Colonic mucosa (tissue), 4 donors: Measurements from ENCODE around the gene DAZAP1. TPM values are rescaled to one million over a fixed set of nuclear protein-coding genes. Genes with fewer than 3 reads are reported as not detected.

Experiments
- DNase-seq: peaks from one replicate; pipeline ENCODE4 v3.0.0-alpha.2; 2020
- H3K27ac ChIP-seq: fragments of 200-600 bp; one replicate; pipeline ENCODE4 v1.8.0; 2021
- H3K27me3 ChIP-seq: fragments of 200-600 bp; one replicate; pipeline ENCODE4 v1.8.0; 2021
- H3K36me3 ChIP-seq: fragments of 200-600 bp; one replicate; pipeline ENCODE4 v1.8.0; 2021
- H3K4me1 ChIP-seq: fragments of 200-600 bp; one replicate; pipeline ENCODE4 v1.8.0; 2021; ENCODE audit warnings: mild to moderate bottlenecking
- H3K4me3 ChIP-seq: fragments of 200-600 bp; one replicate; pipeline ENCODE4 v1.8.0; 2021
- H3K9ac ChIP-seq, 2 donors: one replicate each; pipeline ENCODE4 v1.7.0; 2013; ENCODE audit warnings: control low read depth in 2 of 2, low read depth in 2 of 2, low read length in 2 of 2
- H3K9me3 ChIP-seq: fragments of 200-600 bp; one replicate; pipeline ENCODE4 v1.8.0; 2021
- intact Hi-C: fragments of 100-400 bp; cut with DNase I; formaldehyde crosslinking; loops from one replicate; pipeline ENCODE4 v1.14.1; 2022
- total RNA-seq, 2 donors: library from RNA; stranded (reverse); fragmentation: NEBNext Ultra II Directional in 1 of 2; extraction: Animal tissue kit (Norgen Biotek cat#: 25700) in 1 of 2; gene quantifications; one replicate each; pipeline ENCODE4 v1.2.1, GENCODE V29; 2021
- TF ChIP-seq, protein P1 (sequence below): fragments of 200-600 bp; IDR thresholded peaks from one replicate; pipeline ENCODE4 v1.8.0; 2022; ENCODE audit warnings: antibody characterized with exemption, mild to moderate bottlenecking
- donor health status: healthy.
- donor health status: DM: no; HTN: no; CAD: no.
- donor health status: DM: no; HTN: no; CAD: no.

The DAZAP1 gene
- total RNA-seq, 2 donors from 2014 or later, result 92.9 to 210 TPM

DNA sequence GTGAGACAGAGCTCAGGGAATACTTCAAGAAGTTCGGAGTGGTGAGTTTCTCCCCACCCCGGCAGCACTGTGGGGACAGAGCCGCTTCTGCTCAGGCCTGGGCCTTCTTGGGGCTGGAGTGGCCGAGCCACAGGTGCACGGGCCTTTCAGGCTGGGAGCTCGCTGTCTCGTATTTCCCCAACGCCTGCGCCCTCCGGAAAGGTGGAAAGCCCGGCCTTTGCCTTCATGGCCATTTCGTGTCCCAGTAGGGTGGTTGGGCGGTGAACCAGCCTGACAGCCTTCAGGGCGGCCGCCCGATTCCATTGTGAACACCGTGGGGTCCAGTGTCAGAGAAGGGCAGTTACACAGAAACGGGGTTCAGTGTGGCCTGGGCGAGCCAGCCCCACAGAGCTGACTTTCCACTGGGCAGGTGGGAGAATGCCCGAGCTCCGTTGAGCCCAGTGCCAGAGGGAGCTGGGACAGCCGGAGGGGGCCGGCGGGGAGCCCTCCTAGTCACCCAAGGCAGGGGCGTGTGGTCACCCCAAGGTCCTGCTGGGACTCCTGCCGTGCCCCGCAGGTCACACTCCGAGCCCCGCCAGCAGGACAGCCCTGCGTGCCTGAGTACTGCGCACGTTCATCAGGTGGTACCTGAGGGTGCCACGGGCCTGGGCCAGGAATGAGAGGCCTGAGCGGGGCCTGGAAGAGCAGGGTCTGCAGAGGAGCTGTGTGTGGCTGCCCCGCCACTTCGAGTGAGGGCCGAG, 14.0 kb downstream of the DAZAP1 start:
- H3K4me3 ChIP-seq, result no peak overlapping the region
- DNase-seq, result no peak
- TF ChIP-seq, protein P1, sequence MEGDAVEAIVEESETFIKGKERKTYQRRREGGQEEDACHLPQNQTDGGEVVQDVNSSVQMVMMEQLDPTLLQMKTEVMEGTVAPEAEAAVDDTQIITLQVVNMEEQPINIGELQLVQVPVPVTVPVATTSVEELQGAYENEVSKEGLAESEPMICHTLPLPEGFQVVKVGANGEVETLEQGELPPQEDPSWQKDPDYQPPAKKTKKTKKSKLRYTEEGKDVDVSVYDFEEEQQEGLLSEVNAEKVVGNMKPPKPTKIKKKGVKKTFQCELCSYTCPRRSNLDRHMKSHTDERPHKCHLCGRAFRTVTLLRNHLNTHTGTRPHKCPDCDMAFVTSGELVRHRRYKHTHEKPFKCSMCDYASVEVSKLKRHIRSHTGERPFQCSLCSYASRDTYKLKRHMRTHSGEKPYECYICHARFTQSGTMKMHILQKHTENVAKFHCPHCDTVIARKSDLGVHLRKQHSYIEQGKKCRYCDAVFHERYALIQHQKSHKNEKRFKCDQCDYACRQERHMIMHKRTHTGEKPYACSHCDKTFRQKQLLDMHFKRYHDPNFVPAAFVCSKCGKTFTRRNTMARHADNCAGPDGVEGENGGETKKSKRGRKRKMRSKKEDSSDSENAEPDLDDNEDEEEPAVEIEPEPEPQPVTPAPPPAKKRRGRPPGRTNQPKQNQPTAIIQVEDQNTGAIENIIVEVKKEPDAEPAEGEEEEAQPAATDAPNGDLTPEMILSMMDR, result no peak
- peaks cover 4% of the 10 kb centered on the region for H3K4me1 ChIP-seq
- intact Hi-C loops, result no loop called here
- H3K36me3 ChIP-seq, result peaks cover 23% of the 10 kb centered on the region
- H3K27me3 ChIP-seq, result no peaks in the 10 kb centered on the region
- no peak overlapping the region for H3K9ac ChIP-seq
- H3K9me3 ChIP-seq, result no peaks in the 10 kb centered on the region
- H3K27ac ChIP-seq, result no peak overlapping the region

DNA sequence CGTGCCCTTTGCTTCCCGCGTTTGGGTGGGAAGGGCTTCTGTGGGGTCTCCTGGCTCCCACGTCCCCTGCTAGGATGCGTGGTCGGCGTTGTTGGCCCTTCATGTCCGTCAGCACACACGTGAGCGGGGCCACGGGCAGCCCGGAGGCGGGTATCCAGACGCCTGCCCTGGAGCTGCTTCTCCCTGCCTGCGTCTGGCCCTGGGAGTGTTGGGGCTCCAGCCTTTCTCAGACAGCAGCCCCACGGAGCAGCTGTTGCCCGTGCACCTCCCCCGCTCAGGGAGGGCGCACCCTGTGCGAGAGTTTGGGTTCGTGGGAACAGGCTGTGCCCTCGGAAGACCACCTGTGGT, 14.5 kb downstream of the DAZAP1 start:
- intact Hi-C loops, result no loop called here
- peaks cover 23% of the 10 kb centered on the region for H3K36me3 ChIP-seq
- no peaks in the 10 kb centered on the region for H3K9me3 ChIP-seq
- no peak overlapping the region for H3K9ac ChIP-seq
- DNase-seq, result no peak
- no peak overlapping the region for H3K4me3 ChIP-seq
- no peaks in the 10 kb centered on the region for H3K27me3 ChIP-seq
- TF ChIP-seq, protein P1, result no peak
- no peak overlapping the region for H3K27ac ChIP-seq
- H3K4me1 ChIP-seq, result no peaks in the 10 kb centered on the region

DNA sequence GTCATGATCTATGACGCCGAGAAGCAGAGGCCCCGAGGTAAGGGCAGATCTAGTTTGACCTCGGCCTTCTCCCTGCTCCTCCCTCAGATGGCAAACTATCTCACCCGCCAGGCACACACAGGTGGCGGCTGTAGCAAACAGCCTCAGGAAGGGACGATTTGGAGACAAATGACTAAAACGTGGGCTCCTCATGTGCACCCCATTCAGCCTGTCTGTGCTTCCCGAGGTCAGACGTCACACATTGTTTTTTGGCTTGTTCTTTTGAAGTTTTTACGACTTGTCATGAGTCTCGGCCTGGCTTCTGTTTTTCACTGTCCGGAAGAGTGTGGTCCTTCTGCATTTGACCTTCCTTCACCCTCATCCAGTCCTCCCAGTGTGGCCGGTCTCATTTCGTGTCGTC, 15.0 kb downstream of the DAZAP1 start:
- peaks cover 23% of the 10 kb centered on the region for H3K36me3 ChIP-seq
- no peak overlapping the region for H3K9ac ChIP-seq
- no peaks in the 10 kb centered on the region for H3K27me3 ChIP-seq
- TF ChIP-seq, protein P1, result no peak
- DNase-seq, result no peak
- H3K4me3 ChIP-seq, result no peak overlapping the region
- H3K27ac ChIP-seq, result no peak overlapping the region
- no peaks in the 10 kb centered on the region for H3K4me1 ChIP-seq
- no peaks in the 10 kb centered on the region for H3K9me3 ChIP-seq
- intact Hi-C loops, result no loop called here

DNA sequence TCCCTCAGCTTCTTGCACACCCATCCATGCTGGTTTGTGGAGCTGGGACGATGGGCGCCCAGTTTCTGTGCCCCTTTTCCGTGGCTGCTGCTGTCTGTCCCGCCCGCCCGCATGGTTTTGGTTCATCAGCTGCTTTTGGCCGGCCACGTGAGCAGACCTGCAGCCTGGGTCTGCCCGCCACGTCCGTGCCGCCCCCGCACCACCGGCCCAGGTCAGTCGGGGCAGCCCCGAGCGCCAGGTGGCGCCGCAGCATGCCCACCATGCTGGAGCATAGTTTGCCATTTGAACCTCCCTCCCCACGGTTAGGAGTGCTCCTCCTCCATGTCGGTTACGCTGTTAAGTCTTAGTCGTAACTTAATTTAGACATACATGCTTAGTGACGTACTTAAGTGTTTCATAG, 15.6 kb downstream of the DAZAP1 start:
- no peak for DNase-seq
- no peak overlapping the region for H3K27ac ChIP-seq
- TF ChIP-seq, protein P1, result no peak

DNA sequence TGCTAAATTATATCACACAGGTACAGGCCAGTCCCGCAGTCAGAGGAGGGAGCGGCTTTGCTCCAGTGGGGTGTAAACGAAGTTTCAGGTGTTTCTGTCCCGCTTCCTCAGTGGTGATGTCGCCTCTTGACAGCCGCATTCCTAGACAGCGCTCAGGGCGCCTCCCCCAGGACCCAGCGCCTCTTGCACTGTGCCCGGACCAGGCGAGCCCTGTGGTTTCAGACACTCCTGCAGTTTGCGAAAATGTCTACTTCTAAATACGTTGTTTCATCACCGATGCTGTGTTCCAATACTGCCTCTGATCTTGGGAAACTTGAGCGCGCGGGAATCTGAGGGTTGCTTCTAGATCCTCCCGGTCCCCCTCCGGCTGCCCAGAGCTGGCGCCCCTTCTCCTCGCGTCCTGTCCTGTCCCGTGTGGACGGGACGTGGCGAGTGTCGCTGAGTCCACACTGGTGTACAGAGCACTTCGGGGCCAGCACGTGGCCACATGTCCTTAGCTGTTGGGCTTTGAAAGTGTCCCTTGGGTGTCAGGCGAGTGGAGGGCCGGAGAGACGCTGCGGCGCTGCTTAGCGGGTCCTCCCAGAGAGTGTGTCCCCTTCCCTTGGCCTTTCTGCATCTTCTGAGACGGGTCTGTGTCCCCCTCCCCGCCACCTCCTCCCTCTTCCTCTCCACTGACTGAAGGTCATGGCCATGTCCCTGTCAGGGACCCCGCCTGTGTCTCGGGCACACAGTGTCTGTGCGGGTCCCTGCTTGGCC, 16.2 kb downstream of the DAZAP1 start:
- no peak for DNase-seq
- H3K27ac ChIP-seq, result no peak overlapping the region
- H3K27me3 ChIP-seq, result no peaks in the 10 kb centered on the region
- TF ChIP-seq, protein P1, result no peak
- no peak overlapping the region for H3K9ac ChIP-seq
- H3K36me3 ChIP-seq, result peaks cover 23% of the 10 kb centered on the region
- no peak overlapping the region for H3K4me3 ChIP-seq
- intact Hi-C loops, result no loop called here
- no peaks in the 10 kb centered on the region for H3K4me1 ChIP-seq
- H3K9me3 ChIP-seq, result no peaks in the 10 kb centered on the region

More for the DNA sequence above, 15.6 kb downstream of the DAZAP1 start:
- H3K4me3 ChIP-seq, result no peak overlapping the region
- H3K9me3 ChIP-seq, result no peaks in the 10 kb centered on the region
- intact Hi-C loops, result no loop called here
- no peaks in the 10 kb centered on the region for H3K4me1 ChIP-seq
- H3K9ac ChIP-seq, result no peak overlapping the region
- peaks cover 23% of the 10 kb centered on the region for H3K36me3 ChIP-seq
- no peaks in the 10 kb centered on the region for H3K27me3 ChIP-seq
